Anterior cingulate cortex (tissue), 58 donors: Measurements from ENCODE around the gene CPB2.

ENCODE experiments used
- DNase-seq, 58 donors: peaks; one replicate each; lab custom pipeline; 2025; lab: John Stamatoyannopoulos, UW

CPB2 gene

GRCh38 chr13:46006688-46007452 lies 98.0 kb downstream of the CPB2 start:
- DNase-seq = no peak

GRCh38 chr13:46004491-46004890 lies 100.3 kb downstream of the CPB2 start:
- no peak for DNase-seq
